BJ (cell line): Measurements from ENCODE around the gene TRPM5. TPM values are rescaled to one million over a fixed set of nuclear protein-coding genes. Genes with fewer than 3 reads are reported as not detected.

Source experiments
- CTCF ChIA-PET: fragments of 350-600 bp; formaldehyde crosslinking; extraction: SDS; loops from one replicate; lab custom pipeline; 2021; ENCODE audit warnings: antibody characterized with exemption, inconsistent platforms; lab: Yijun Ruan, JAX
- POLR2A ChIA-PET: fragments of 300-600 bp; sonication (Branson Sonifier 250); formaldehyde crosslinking; extraction: SDS; loops from one replicate; lab custom pipeline; 2021; ENCODE audit warnings: antibody characterized with exemption; lab: Charles Lee
- DNase-seq: peaks from one replicate; pipeline ENCODE4 v3.0.0-alpha.2; 2011; ENCODE audit warnings: low read depth
- H3K27me3 ChIP-seq: 2 replicates; pipeline ENCODE4 v1.6.0; 2011; ENCODE audit warnings: low read length; ENCODE audit not compliant: control insufficient read depth, insufficient read depth
- H3K36me3 ChIP-seq: 2 replicates; pipeline ENCODE4 v1.5.1; 2011; ENCODE audit warnings: low read length; ENCODE audit not compliant: control insufficient read depth, insufficient read depth
- H3K4me3 ChIP-seq: 2 replicates; pipeline ENCODE4 v1.5.1; 2011; ENCODE audit warnings: low read depth, mild to moderate bottlenecking, control low read depth, low read length
- polyA plus RNA-seq: library from polyadenylated mRNA; depleted of rRNA; stranded (reverse); fragments of >200 nt; gene quantifications from 2 replicates; pipeline ENCODE4 v1.2.3, GENCODE V29; 2011
- TF ChIP-seq, protein P1 (sequence below): IDR thresholded peaks from 2 replicates; pipeline ENCODE4 v1.5.1; 2011; ENCODE audit warnings: low read depth, mild to moderate bottlenecking, control low read depth, inconsistent platforms, low read length, moderate library complexity; ENCODE audit not compliant: insufficient read depth

Gene TRPM5
- polyA plus RNA-seq, 1 experiment = not detected

DNA sequence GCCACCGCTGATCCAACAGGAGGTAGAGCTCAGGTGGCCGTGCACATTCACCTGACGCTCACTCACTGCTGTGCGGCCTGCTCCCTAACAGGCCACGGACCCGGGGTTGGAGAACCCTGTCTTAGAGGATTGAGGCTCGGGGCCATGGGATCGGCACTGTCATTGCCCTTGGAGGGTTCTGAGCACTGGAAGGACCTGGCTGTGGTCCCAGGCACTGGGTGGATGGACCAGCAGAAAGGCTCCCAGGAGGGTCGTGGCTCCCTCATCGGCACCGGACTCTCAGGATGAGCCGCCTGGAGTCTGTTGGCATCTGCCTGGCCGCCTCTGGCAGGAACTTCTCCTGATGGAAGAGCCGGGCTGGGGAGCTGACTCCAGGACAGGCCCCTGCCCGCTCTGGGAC is 7.0 kb upstream of the TRPM5 start:
- peaks cover 8% of the 10 kb centered on the region for H3K27me3 ChIP-seq
- no peak for DNase-seq
- POLR2A ChIA-PET = no interaction called here
- CTCF ChIA-PET = interaction anchor here (1.6 kb wide), 1 partner anchor 31 kb away, joined by 6 read pairs; no protein-coding TSS in a partner anchor
- TF ChIP-seq, protein P1, sequence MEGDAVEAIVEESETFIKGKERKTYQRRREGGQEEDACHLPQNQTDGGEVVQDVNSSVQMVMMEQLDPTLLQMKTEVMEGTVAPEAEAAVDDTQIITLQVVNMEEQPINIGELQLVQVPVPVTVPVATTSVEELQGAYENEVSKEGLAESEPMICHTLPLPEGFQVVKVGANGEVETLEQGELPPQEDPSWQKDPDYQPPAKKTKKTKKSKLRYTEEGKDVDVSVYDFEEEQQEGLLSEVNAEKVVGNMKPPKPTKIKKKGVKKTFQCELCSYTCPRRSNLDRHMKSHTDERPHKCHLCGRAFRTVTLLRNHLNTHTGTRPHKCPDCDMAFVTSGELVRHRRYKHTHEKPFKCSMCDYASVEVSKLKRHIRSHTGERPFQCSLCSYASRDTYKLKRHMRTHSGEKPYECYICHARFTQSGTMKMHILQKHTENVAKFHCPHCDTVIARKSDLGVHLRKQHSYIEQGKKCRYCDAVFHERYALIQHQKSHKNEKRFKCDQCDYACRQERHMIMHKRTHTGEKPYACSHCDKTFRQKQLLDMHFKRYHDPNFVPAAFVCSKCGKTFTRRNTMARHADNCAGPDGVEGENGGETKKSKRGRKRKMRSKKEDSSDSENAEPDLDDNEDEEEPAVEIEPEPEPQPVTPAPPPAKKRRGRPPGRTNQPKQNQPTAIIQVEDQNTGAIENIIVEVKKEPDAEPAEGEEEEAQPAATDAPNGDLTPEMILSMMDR = no peak
- no peaks in the 10 kb centered on the region for H3K36me3 ChIP-seq
- no peak overlapping the region for H3K4me3 ChIP-seq

DNA sequence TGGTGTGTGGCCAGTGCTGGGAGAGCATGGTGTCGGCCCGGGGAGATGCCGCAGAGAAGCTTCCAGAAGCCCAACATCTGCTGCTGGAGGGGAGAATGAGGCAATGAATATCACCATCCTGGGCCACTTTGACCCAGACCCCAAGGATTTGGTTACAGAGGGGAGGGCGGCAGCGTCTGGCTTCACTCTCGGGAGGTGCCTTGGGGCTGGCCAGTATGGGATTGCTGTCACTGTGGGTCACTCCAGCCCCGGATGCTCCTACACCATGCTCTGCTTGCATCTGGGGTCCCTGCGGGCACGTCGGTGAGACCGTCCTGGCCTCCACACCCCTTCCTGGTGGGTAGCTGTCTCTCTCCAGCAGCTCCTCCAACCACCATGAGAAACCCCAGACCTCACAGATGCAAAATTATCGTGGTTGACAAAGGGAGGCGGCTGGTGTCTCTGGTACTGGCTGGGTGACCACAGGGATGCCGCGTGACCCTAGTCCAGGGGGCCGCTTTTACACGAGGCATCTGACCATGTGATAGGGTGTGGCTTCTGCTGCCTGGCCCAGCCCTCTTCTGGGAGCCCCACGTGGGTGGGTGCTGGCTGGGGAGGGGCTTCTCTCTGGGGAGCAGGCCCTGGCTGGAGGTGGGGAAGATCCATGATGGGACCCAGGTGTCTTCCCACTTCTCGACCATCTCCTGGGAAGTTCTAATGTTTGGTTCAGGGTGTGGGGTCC is 6.2 kb upstream of the TRPM5 start:
- POLR2A ChIA-PET = no interaction called here
- no peak for DNase-seq
- CTCF ChIA-PET = interaction anchor here (1.1 to 1.6 kb wide), 2 partner anchors 30 to 60 kb away, joined by 3 to 6 read pairs; no protein-coding TSS in a partner anchor
- Histone ChIP-seq H3K36me3 (no peaks in the 10 kb centered on the region), H3K27me3 (peaks cover 13% of the 10 kb centered on the region), H3K4me3 (no peak overlapping the region)
- TF ChIP-seq, protein P1 = no peak

DNA sequence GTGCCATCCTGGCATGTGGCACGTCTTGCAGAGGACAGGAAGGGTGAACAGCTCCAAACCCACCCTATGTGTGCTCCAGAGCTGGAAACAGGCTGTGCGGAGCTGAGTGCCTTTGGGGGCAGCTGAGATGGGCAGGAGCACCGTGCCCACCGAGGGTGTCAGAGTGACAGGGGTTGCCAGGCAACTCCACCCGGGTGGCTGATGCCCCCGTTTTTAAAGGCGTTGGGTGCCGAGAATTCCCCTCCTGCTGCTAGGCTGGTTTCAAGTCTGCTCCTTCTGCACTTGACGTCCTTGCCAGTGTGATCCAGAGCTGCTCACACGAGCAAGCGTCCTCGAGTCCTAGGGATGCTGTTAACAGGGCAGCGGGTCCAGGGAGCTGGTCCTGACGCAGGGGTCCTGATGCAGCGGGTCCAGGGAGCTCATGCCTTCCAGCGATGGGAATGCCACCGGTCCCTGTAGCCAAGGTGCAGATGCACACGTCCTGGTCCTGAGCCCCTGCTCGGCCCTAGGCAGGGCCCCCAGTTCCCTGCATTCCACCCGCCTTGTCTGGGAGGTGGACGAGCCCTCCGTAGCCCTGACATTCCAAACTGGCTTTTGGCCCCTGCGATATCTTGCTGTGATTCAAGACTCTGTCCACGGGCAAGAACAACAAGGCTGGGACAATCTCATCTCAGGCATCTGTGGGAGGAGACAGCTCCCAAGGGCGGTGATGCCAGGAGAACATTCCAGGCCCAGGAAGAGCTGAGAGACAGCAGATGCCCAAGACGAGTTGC is 5.4 kb upstream of the TRPM5 start:
- H3K4me3 ChIP-seq = no peak overlapping the region
- peaks cover 16% of the 10 kb centered on the region for H3K27me3 ChIP-seq
- CTCF ChIA-PET = interaction anchor here (1.1 to 1.6 kb wide), 2 partner anchors 29 to 61 kb away, joined by 3 to 6 read pairs; no protein-coding TSS in a partner anchor
- TF ChIP-seq, protein P1 = no peak
- no peak for DNase-seq
- H3K36me3 ChIP-seq = no peaks in the 10 kb centered on the region
- POLR2A ChIA-PET = no interaction called here

DNA sequence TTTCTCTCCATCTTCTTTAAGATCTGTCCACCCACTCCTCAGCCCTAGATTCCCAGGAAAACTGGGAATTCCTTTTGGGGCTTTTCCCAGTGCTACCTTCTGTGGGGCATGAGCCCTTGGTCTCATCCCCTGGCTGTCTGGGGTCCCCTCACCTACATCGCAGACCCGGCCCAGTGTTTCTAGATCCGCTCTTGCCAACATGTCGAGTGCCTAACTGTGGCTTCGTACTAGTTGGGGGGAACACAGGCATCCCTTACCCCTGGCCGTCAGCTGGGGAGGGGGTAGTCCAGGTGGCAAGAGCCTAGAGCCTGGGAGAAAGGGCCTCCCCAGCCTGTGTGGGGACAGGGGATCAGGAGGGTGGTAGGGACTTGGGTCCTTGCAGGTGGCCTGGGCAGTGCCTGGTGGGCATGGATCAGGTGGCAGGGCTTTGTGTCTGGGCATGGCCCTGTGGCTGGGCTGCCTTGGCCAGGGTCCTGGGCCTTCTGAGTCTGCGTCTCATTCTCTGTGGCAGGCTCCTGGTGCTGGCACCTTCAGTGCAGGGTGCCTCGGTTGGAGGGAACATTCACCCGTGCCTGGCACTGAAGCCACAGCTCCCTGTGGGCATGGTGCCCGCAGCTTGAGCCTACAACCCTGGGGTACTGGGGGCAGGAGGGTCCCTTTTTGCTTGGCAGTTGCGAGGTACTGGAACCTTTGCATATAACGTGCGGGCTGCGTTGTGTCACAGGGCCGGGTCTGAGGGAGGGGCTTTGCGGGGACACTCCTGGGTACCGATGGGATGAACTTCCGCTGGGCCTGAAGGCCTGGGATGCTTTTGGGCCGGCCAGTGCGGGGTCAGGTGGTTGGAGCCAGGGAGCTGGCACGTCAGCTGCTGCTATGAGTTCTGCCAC is 4.6 kb upstream of the TRPM5 start:
- DNase-seq = no peak
- CTCF ChIA-PET = interaction anchor here (1.1 kb wide), 1 partner anchor 61 kb away, joined by 3 read pairs; no protein-coding TSS in a partner anchor
- TF ChIP-seq, protein P1 = no peak
- Histone ChIP-seq H3K36me3 (no peaks in the 10 kb centered on the region), H3K27me3 (peaks cover 18% of the 10 kb centered on the region), H3K4me3 (no peak overlapping the region)
- POLR2A ChIA-PET = no interaction called here
